Lower lobe of right lung (tissue), 2 donors: ENCODE results near the gene SPART. TPM values are rescaled to one million over a fixed set of nuclear protein-coding genes. Genes with fewer than 3 reads are reported as not detected.
A peak's percentile ranks its signal among the peaks of the same experiment; 100 is the strongest.

Experiments
- ATAC-seq, 2 donors: fragments of 200-7000 bp; cut with Tn5 transposase; one replicate each; pipeline ENCODE4 v1.9.1; 2020 to 2022; ENCODE audit warnings: mild to moderate bottlenecking in 2 of 2, moderate library complexity in 2 of 2
- DNase-seq: peaks from one replicate; pipeline ENCODE4 v3.0.0-alpha.2; 2020
- H3K27ac ChIP-seq: fragments of 200-600 bp; one replicate; pipeline ENCODE4 v1.8.0; 2022
- H3K27me3 ChIP-seq: fragments of 200-600 bp; one replicate; pipeline ENCODE4 v1.8.0; 2022; ENCODE audit warnings: low read depth
- H3K36me3 ChIP-seq: fragments of 200-600 bp; one replicate; pipeline ENCODE4 v1.8.0; 2022; ENCODE audit warnings: mild to moderate bottlenecking
- H3K4me1 ChIP-seq: fragments of 200-600 bp; one replicate; pipeline ENCODE4 v1.8.0; 2022
- H3K4me3 ChIP-seq: fragments of 200-600 bp; one replicate; pipeline ENCODE4 v1.8.0; 2022; ENCODE audit warnings: mild to moderate bottlenecking
- H3K9me3 ChIP-seq: fragments of 200-600 bp; one replicate; pipeline ENCODE4 v1.8.0; 2022
- intact Hi-C: fragments of 100-400 bp; cut with DNase I; formaldehyde crosslinking; loops from one replicate; pipeline ENCODE4 v1.11.0; 2022
- total RNA-seq: library from RNA; stranded (reverse); fragmentation: NEBNext Ultra II Directional; extraction: Animal tissue kit (Norgen Biotek cat#: 25700); gene quantifications from one replicate; pipeline ENCODE4 v1.2.1, GENCODE V29; 2021
- TF ChIP-seq, protein P1 (sequence below): fragments of 200-600 bp; IDR thresholded peaks from one replicate; pipeline ENCODE4 v1.8.0; 2022; ENCODE audit warnings: antibody characterized with exemption, mild to moderate bottlenecking
- donor health status: DM: no; HTN: yes; CAD: no; lungs with severe emphysema.

Gene SPART
- total RNA-seq, 1 donor from 2014 or later: 72.5 TPM

DNA sequence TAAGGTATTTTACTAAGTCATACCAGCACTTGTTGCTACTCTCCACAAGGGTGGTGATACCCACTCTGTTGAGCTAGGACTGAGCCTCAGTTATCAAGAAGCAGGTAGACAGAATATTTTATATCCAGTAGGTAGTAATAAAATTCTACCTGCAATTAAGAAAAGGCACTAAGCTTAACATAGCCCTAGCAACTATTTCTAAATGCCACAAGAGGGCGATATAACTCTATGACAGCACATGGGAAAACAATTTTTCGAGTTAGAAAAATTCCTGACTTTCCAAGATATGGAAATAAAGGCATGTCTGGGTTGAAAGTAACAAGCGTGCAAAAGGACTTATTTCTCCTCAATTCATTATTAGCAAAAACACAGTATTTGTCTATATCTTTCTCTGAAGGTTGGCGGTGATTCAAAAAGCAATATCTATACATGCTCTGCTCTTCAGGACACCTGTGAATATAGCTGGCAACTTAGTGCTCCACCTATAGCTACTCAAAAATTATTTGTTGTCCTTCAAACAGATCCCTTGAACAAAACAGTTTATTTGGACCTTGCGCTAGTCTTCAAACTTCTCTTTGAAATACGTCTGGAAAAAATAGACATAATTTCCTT lies 63.3 kb downstream of the SPART start:
- H3K27me3 ChIP-seq: no peaks in the 10 kb centered on the region
- TF ChIP-seq, protein P1, sequence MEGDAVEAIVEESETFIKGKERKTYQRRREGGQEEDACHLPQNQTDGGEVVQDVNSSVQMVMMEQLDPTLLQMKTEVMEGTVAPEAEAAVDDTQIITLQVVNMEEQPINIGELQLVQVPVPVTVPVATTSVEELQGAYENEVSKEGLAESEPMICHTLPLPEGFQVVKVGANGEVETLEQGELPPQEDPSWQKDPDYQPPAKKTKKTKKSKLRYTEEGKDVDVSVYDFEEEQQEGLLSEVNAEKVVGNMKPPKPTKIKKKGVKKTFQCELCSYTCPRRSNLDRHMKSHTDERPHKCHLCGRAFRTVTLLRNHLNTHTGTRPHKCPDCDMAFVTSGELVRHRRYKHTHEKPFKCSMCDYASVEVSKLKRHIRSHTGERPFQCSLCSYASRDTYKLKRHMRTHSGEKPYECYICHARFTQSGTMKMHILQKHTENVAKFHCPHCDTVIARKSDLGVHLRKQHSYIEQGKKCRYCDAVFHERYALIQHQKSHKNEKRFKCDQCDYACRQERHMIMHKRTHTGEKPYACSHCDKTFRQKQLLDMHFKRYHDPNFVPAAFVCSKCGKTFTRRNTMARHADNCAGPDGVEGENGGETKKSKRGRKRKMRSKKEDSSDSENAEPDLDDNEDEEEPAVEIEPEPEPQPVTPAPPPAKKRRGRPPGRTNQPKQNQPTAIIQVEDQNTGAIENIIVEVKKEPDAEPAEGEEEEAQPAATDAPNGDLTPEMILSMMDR: peak; percentile 77
- ATAC-seq (peak; percentile 50 to 71), DNase-seq (no peak)
- H3K27ac ChIP-seq: no peak overlapping the region
- intact Hi-C loops: no loop called here
- H3K9me3 ChIP-seq: no peaks in the 10 kb centered on the region
- H3K4me3 ChIP-seq: no peak overlapping the region
- H3K36me3 ChIP-seq: no peaks in the 10 kb centered on the region
- H3K4me1 ChIP-seq: no peaks in the 10 kb centered on the region

DNA sequence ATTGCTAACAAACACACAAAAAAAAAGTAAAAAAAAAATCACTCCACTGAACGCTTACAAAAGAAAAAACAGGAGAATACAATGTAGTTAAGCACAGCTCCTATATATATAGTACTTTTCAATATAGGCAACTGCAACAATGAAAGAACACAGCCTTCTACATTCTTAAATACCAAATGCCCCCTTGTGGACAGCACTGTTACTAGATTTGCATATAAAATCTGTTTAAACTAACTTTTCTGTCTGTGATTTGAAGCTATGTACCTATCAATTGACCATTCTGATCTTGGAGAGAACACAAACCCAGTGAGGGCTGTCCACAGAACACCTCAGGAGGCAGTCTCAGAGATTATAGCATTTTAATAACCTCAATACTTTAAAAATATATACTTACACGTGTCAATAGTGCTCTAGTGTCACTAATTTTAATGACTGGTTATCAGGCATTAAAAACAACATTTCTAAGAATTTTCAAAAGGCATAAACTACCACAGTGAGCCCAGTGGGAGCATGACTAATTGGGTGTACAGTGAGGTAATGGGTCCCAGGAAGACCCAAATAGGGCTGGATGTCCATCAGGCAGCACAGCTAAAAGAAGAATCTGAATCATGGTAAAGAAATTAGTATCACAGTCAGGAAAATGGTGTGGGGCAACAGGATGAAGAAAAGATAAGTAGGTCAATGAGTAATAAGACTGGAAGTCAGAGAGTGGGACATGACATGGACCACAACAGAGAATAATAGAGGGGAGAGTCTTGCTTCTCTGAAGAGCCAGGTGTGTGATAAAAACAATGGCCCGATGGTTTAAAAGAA lies 70.8 kb downstream of the SPART start:
- H3K9me3 ChIP-seq: no peaks in the 10 kb centered on the region
- no peak overlapping the region for H3K4me3 ChIP-seq
- intact Hi-C loops: no loop called here
- H3K36me3 ChIP-seq: no peaks in the 10 kb centered on the region
- TF ChIP-seq, protein P1: peak; percentile 58
- DNase-seq (no peak), ATAC-seq (peak; percentile 51 to 57)
- no peaks in the 10 kb centered on the region for H3K4me1 ChIP-seq
- H3K27me3 ChIP-seq: no peaks in the 10 kb centered on the region
- no peak overlapping the region for H3K27ac ChIP-seq

GRCh38 chr13:36273431-36273830 lies 72.8 kb downstream of the SPART start:
- intact Hi-C loops: no loop called here
- H3K4me3 ChIP-seq: no peak overlapping the region
- H3K36me3 ChIP-seq: no peaks in the 10 kb centered on the region
- H3K27me3 ChIP-seq: no peaks in the 10 kb centered on the region
- TF ChIP-seq, protein P1: no peak
- DNase-seq: no peak
- no peaks in the 10 kb centered on the region for H3K9me3 ChIP-seq
- ATAC-seq: no peak
- no peak overlapping the region for H3K27ac ChIP-seq
- no peaks in the 10 kb centered on the region for H3K4me1 ChIP-seq

- DNase-seq (no peak), ATAC-seq (peak in 1 of 2 donors; percentile 68)
- Histone ChIP-seq H3K36me3 (no peaks in the 10 kb centered on the region), H3K27me3 (no peaks in the 10 kb centered on the region), H3K9me3 (no peaks in the 10 kb centered on the region), H3K27ac (no peak overlapping the region), H3K4me3 (no peak overlapping the region), H3K4me1 (no peaks in the 10 kb centered on the region)
- TF ChIP-seq, protein P1: no peak
- intact Hi-C loops: no loop called here
These were observed 84.2 kb downstream of the SPART start for GRCh38 chr13:36261976-36262375.

DNA sequence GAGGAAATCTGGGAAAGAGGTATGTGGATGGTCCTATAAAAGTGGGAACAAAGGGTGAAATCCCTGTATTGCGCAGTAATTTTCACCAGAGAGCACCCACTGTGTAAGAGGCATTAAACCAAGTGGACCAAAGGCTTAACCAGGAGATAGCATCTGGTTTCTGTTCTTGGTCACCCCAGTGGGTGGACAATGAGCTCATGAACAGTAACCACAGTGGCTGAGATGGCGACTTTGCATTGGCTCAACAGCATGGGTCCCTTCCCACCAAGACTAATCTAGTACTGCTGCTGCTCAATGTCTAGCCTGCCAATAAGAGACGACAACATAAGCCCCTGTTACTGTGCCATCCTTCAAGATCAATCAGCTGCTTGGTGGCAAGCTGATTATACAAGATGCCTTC lies 85.2 kb downstream of the SPART start:
- no peaks in the 10 kb centered on the region for H3K36me3 ChIP-seq
- no peak overlapping the region for H3K4me3 ChIP-seq
- H3K4me1 ChIP-seq: no peaks in the 10 kb centered on the region
- H3K27ac ChIP-seq: no peak overlapping the region
- no peaks in the 10 kb centered on the region for H3K27me3 ChIP-seq
- intact Hi-C loops: no loop called here
- DNase-seq (no peak), ATAC-seq (no peak)
- no peaks in the 10 kb centered on the region for H3K9me3 ChIP-seq
- TF ChIP-seq, protein P1: no peak
